IMR-90 (cell line): ENCODE data around the gene PPM1H. TPM values are rescaled to one million over a fixed set of nuclear protein-coding genes. Genes with fewer than 3 reads are reported as not detected.
A peak's percentile ranks its signal among the peaks of the same experiment; 100 is the strongest.

Experiments
- ATAC-seq: fragments of 200-7000 bp; cut with Tn5 transposase; 2 replicates; pipeline ENCODE4 v1.9.1; 2020; ENCODE audit warnings: low read depth, mild to moderate bottlenecking, moderate library complexity
- BruUV-seq: library from RNA; stranded (reverse); fragments of 400-500 nt; replicated peaks from 2 replicates; lab custom pipeline; 2021; lab: Mats Ljungman, UMichigan
- CTCF ChIA-PET: fragments of 300-600 bp; formaldehyde crosslinking; extraction: SDS; loops from one replicate; lab custom pipeline; 2021; ENCODE audit warnings: antibody characterized with exemption; lab: Yijun Ruan, JAX
- POLR2A ChIA-PET: fragments of 300-600 bp; sonication (Branson Sonifier 250); formaldehyde crosslinking; loops from one replicate; lab custom pipeline; 2022; ENCODE audit warnings: antibody characterized with exemption; ENCODE audit not compliant: unreplicated experiment; lab: Charles Lee
- DNase-seq: peaks from one replicate; pipeline ENCODE4 v3.0.0; 2013
- H2AFZ ChIP-seq: replicated peaks from 2 replicates; pipeline ENCODE3; 2013; ENCODE audit warnings: low read length, mild to moderate bottlenecking; ENCODE audit not compliant: poor library complexity
- H2AK5ac ChIP-seq: 2 replicates; pipeline ENCODE4 v1.6.1; 2013; ENCODE audit warnings: low read depth, low read length, inconsistent platforms
- H2AK9ac ChIP-seq: replicated peaks from 2 replicates; pipeline ENCODE3; 2013; ENCODE audit warnings: mild to moderate bottlenecking, low read depth, low read length, moderate library complexity; ENCODE audit not compliant: poor library complexity
- H2BK120ac ChIP-seq: 2 replicates; pipeline ENCODE4 v1.6.1; 2013; ENCODE audit warnings: low read depth, low read length, inconsistent platforms
- H2BK15ac ChIP-seq: 3 replicates; pipeline ENCODE4 v1.6.1; 2013; ENCODE audit warnings: low read depth, low read length, inconsistent platforms
- H2BK20ac ChIP-seq: 2 replicates; pipeline ENCODE4 v1.6.1; 2013; ENCODE audit warnings: low read depth, mild to moderate bottlenecking, inconsistent platforms, low read length, moderate library complexity
- H2BK5ac ChIP-seq: 2 replicates; pipeline ENCODE4 v1.6.1; 2013; ENCODE audit warnings: mild to moderate bottlenecking, low read depth, low read length, inconsistent platforms; ENCODE audit not compliant: poor library complexity, severe bottlenecking
- H3K14ac ChIP-seq: replicated peaks from 2 replicates; pipeline ENCODE4 v1.6.1; 2013; ENCODE audit warnings: low read depth, low read length, inconsistent platforms
- H3K18ac ChIP-seq: 2 replicates; pipeline ENCODE4 v1.6.1; 2013; ENCODE audit warnings: low read depth, low read length, control low read depth
- H3K23ac ChIP-seq: 2 replicates; pipeline ENCODE4 v1.6.1; 2013; ENCODE audit warnings: low read depth, low read length, inconsistent platforms
- H3K27ac ChIP-seq: 2 replicates; pipeline ENCODE4 v1.5.1; 2013; ENCODE audit warnings: mild to moderate bottlenecking, control low read depth, low read length; ENCODE audit not compliant: insufficient read depth
- H3K27me3 ChIP-seq: 2 replicates; pipeline ENCODE4 v1.6.1; 2013; ENCODE audit warnings: low read length; ENCODE audit not compliant: control insufficient read depth, insufficient read depth
- H3K36me3 ChIP-seq: 2 replicates; pipeline ENCODE4 v1.6.1; 2013; ENCODE audit warnings: low read length, mixed read lengths; ENCODE audit not compliant: control insufficient read depth, insufficient read depth
- H3K4ac ChIP-seq: 2 replicates; pipeline ENCODE4 v1.6.1; 2013; ENCODE audit warnings: low read depth, low read length, inconsistent platforms
- H3K4me1 ChIP-seq: 2 replicates; pipeline ENCODE4 v1.6.1; 2013; ENCODE audit warnings: low read length, mixed read lengths; ENCODE audit not compliant: control insufficient read depth, insufficient read depth
- H3K4me2 ChIP-seq: 2 replicates; pipeline ENCODE4 v1.6.1; 2013; ENCODE audit warnings: low read depth, mild to moderate bottlenecking, control low read depth, low read length, moderate library complexity
- H3K4me3 ChIP-seq: 2 replicates; pipeline ENCODE4 v1.5.1; 2013; ENCODE audit warnings: low read depth, mild to moderate bottlenecking, control low read depth, low read length, moderate library complexity; ENCODE audit not compliant: insufficient read depth
- H3K56ac ChIP-seq: 2 replicates; pipeline ENCODE4 v1.6.1; 2013; ENCODE audit warnings: low read length, inconsistent platforms; ENCODE audit not compliant: insufficient read depth; ENCODE audit errors: extremely low read depth
- H3K79me1 ChIP-seq, 2 experiments: 2 replicates each; pipeline ENCODE4 v1.6.1; 2013; ENCODE audit warnings: low read length in 2 of 2, inconsistent platforms in 1 of 2, low read depth in 1 of 2
- H3K9ac ChIP-seq: 2 replicates; pipeline ENCODE4 v1.6.1; 2013; ENCODE audit warnings: low read depth, low read length, control low read depth
- H3K9me1 ChIP-seq: 2 replicates; pipeline ENCODE4 v1.6.1; 2013; ENCODE audit warnings: low read length, inconsistent platforms; ENCODE audit not compliant: insufficient read depth
- H3K9me3 ChIP-seq: 2 replicates; pipeline ENCODE4 v1.6.1; 2013; ENCODE audit warnings: low read length; ENCODE audit not compliant: control insufficient read depth, insufficient read depth
- H4K20me1 ChIP-seq: 2 replicates; pipeline ENCODE4 v1.6.1; 2013; ENCODE audit warnings: low read length, inconsistent platforms; ENCODE audit not compliant: insufficient read depth
- H4K5ac ChIP-seq: 2 replicates; pipeline ENCODE4 v1.6.1; 2013; ENCODE audit warnings: mild to moderate bottlenecking, low read depth, low read length, control low read depth
- H4K8ac ChIP-seq, 2 experiments: 2 replicates each; pipeline ENCODE4 v1.6.1; 2013; ENCODE audit warnings: low read depth in 2 of 2, low read length in 2 of 2, control low read depth in 1 of 2, inconsistent platforms in 1 of 2
- H4K91ac ChIP-seq: 2 replicates; pipeline ENCODE4 v1.6.1; 2013; ENCODE audit warnings: low read depth, low read length, inconsistent platforms; ENCODE audit not compliant: insufficient read depth
- CTCF ChIP-seq: conservative IDR thresholded peaks from 2 replicates; pipeline ENCODE4 v1.5.1; 2012; ENCODE audit warnings: mild to moderate bottlenecking, low read depth, low read length, improper control_type of control experiment
- USF2 ChIP-seq: fragments of 150-350 bp; IDR thresholded peaks from 2 replicates; pipeline ENCODE4 v1.6.1; 2017; ENCODE audit warnings: mild to moderate bottlenecking, antibody characterized with exemption, low read length, low read depth
- WGBS, 2 experiments: methylation state at CpG; one replicate each; pipeline versions ENCODE4 v1.1.5 to v1.1.7; 2013; ENCODE audit warnings: missing lambda C conversion rate in 2 of 2; ENCODE audit not compliant: insufficient read length in 1 of 2; ENCODE audit errors: extremely low coverage in 2 of 2; 5-methylcytosine and 5-hydroxymethylcytosine counted together
- dilution Hi-C: fragments of 300-500 bp; cut with HindIII; formaldehyde crosslinking; loops from one replicate; pipeline ENCODE4 v1.14.3; 2018; ENCODE audit warnings: low sequenced_read_pairs; ENCODE audit not compliant: unreplicated experiment
- in situ Hi-C: fragments of 300-500 bp; cut with MboI; formaldehyde crosslinking; loops from 3 replicates; pipeline ENCODE4 v1.14.3; 2019; ENCODE audit warnings: low sequenced_read_pairs, inconsistent platforms, mixed read lengths
- intact Hi-C: fragments of 100-400 bp; cut with micrococcal nuclease; formaldehyde crosslinking; loops from 2 replicates; pipeline ENCODE4 v1.10.0; 2022
- polyA plus RNA-seq, 3 experiments: library from polyadenylated mRNA; depleted of rRNA; stranded (reverse); fragments of >200 nt; gene quantifications; 2 replicates each; pipeline ENCODE4 v1.2.3, GENCODE V29; 2012; ENCODE audit warnings: low replicate concordance in 1 of 3
- total RNA-seq: library from RNA; depleted of rRNA; stranded (reverse); fragments of >200 nt; gene quantifications from 2 replicates; pipeline ENCODE4 v1.2.3, GENCODE V29; 2012

The PPM1H gene
- total and polyA plus RNA-seq, 2 of the 4 experiments (the other 2 are of a cell fraction): 0.14 to 0.18 TPM

- Histone ChIP-seq H3K9me1 (peaks cover 12% of the 10 kb centered on the region), H4K20me1 (no peaks in the 10 kb centered on the region; the same call in 1 of the 2 replicates), H3K14ac (peak overlapping the region; percentile 67), H3K36me3 (no peaks in the 10 kb centered on the region), H4K8ac (peak overlapping the region in 1 of 2 experiments; percentile 1; a peak in 2 of 4 replicates), H3K9ac (no peak overlapping the region), H3K56ac (no peak overlapping the region), H3K27me3 (no peaks in the 10 kb centered on the region), H3K4me1 (peaks cover 25% of the 10 kb centered on the region), H2BK5ac (no peak overlapping the region), H2BK20ac (peak overlapping the region; percentile 59; the same call in 1 of the 2 replicates), H2AFZ (peak overlapping the region; percentile 28), H3K9me3 (no peaks in the 10 kb centered on the region), H2AK9ac (no peak overlapping the region), H4K5ac (no peak overlapping the region), H3K79me1 (peaks cover 0 to 3% of the 10 kb centered on the region in 2 experiments; a peak in 1 of 4 replicates), H3K4ac (peak overlapping the region; percentile 51; the same call in 1 of the 2 replicates), H3K23ac (peak overlapping the region; percentile 66; the same call in 1 of the 2 replicates), H3K27ac (no peak overlapping the region; the same call in 1 of the 2 replicates), H3K4me3 (no peak overlapping the region), H2BK120ac (peak overlapping the region; percentile 80; the same call in 1 of the 2 replicates), H2BK15ac (peak overlapping the region; percentile 75; the same call in 1 of the 3 replicates), H3K4me2 (no peak overlapping the region), H3K18ac (no peak overlapping the region; the same call in 1 of the 2 replicates), H2AK5ac (peak overlapping the region; percentile 80), H4K91ac (peak overlapping the region; percentile 67)
- dilution Hi-C loops (no loop called here), in situ Hi-C loops (no loop called here), intact Hi-C loops (no loop called here)
- 100% methylated on average over 1 of the region's 5 CpGs; no CpG with 5 or more reads in 1 of the 2 experiments for WGBS, 2 experiments
- BruUV-seq: no TSS peak
- ChIA-PET CTCF (no interaction called here), POLR2A (no interaction called here)
- no peak for ATAC-seq
- peak; percentile 25 for DNase-seq
- TF ChIP-seq CTCF: no peak
- peak; percentile 50; the same call in 1 of the 2 replicates for TF ChIP-seq USF2
These were observed 234.7 kb downstream of the PPM1H start for GRCh38 chr12:62700091-62700880.
